CD8-positive, alpha-beta memory T cell (primary cell): Measurements from ENCODE around the gene MFSD2B. TPM values are rescaled to one million over a fixed set of nuclear protein-coding genes. Genes with fewer than 3 reads are reported as not detected.
"Not testable (repeated sequence)": the region's sequence is repeated elsewhere in the genome, so short reads cannot be mapped to it uniquely, and the experiment has no call there.

Source experiments
- CTCF ChIA-PET: fragments of 350-600 bp; sonication (Branson Sonifier 250); formaldehyde crosslinking; loops from one replicate; lab custom pipeline; 2021; ENCODE audit warnings: antibody characterized with exemption; lab: Charles Lee
- POLR2A ChIA-PET: fragments of 350-600 bp; sonication (Branson Sonifier 250); formaldehyde crosslinking; loops from one replicate; lab custom pipeline; 2021; ENCODE audit warnings: antibody characterized with exemption; lab: Charles Lee
- DNase-seq, 5 donors: peaks; one replicate each; pipeline versions ENCODE4 v3.0.0 to v3.0.0-alpha.2; 2020 to 2022; ENCODE audit warnings: mixed read lengths in 1 of 5
- H3K27ac ChIP-seq: one replicate; pipeline ENCODE4 v1.7.0; 2013; ENCODE audit warnings: low read depth, mild to moderate bottlenecking, low read length, moderate library complexity
- H3K27me3 ChIP-seq: 2 replicates; pipeline ENCODE4 v1.7.0; 2013; ENCODE audit warnings: low read length, mild to moderate bottlenecking; ENCODE audit not compliant: insufficient read depth, poor library complexity, severe bottlenecking
- H3K36me3 ChIP-seq: 2 replicates; pipeline ENCODE4 v1.7.0; 2013; ENCODE audit warnings: mild to moderate bottlenecking, low read length, moderate library complexity; ENCODE audit not compliant: insufficient read depth
- H3K4me1 ChIP-seq: 2 replicates; pipeline ENCODE4 v1.7.0; 2013; ENCODE audit warnings: mild to moderate bottlenecking, low read length, moderate library complexity; ENCODE audit not compliant: insufficient read depth
- H3K4me3 ChIP-seq: 2 replicates; pipeline ENCODE4 v1.7.0; 2013; ENCODE audit warnings: mild to moderate bottlenecking, low read length
- H3K9me3 ChIP-seq: 2 replicates; pipeline ENCODE4 v1.7.0; 2013; ENCODE audit warnings: mild to moderate bottlenecking, low read length
- H3K27ac Mint-ChIP-seq, 8 donors: one replicate each; pipeline ENCODE4 v1.8.0; 2020 to 2021; ENCODE audit warnings: mixed read lengths in 8 of 8, mild to moderate bottlenecking in 6 of 8, inconsistent platforms in 3 of 8, moderate library complexity in 3 of 8
- H3K27me3 Mint-ChIP-seq, 2 donors: one replicate each; pipeline ENCODE4 v1.8.0; 2020 to 2021; ENCODE audit warnings: mixed read lengths in 2 of 2, mild to moderate bottlenecking in 1 of 2, moderate library complexity in 1 of 2
- H3K36me3 Mint-ChIP-seq, 3 donors: one replicate each; pipeline ENCODE4 v1.8.0; 2020 to 2021; ENCODE audit warnings: mixed read lengths in 3 of 3, inconsistent platforms in 1 of 3, mild to moderate bottlenecking in 1 of 3
- H3K4me1 Mint-ChIP-seq, 3 donors: one replicate each; pipeline ENCODE4 v1.8.0; 2020 to 2021; ENCODE audit warnings: mixed read lengths in 3 of 3, inconsistent platforms in 1 of 3, mild to moderate bottlenecking in 1 of 3
- H3K4me3 Mint-ChIP-seq, 7 donors: one replicate each; pipeline ENCODE4 v1.8.0; 2020 to 2021; ENCODE audit warnings: mixed read lengths in 7 of 7, mild to moderate bottlenecking in 6 of 7, moderate library complexity in 4 of 7, inconsistent platforms in 2 of 7
- H3K9me3 Mint-ChIP-seq, 5 donors: one replicate each; pipeline ENCODE4 v1.8.0; 2020 to 2022; ENCODE audit warnings: mixed read lengths in 5 of 5, mild to moderate bottlenecking in 3 of 5, moderate library complexity in 2 of 5, inconsistent platforms in 1 of 5
- polyA plus RNA-seq: library from polyadenylated mRNA; unstranded; fragments of 300-500 nt; fragmentation: Illumina TruSeq; gene quantifications from one replicate; pipeline ENCODE4 v1.2.3, GENCODE V29; 2021
- total RNA-seq, 2 experiments: library from RNA; stranded (reverse); gene quantifications; one replicate each; pipeline ENCODE4 v1.2.3, GENCODE V29; 2021

The MFSD2B gene
- total and polyA plus RNA-seq, 3 experiments from 2014 or later: 0.24 TPM; not detected in 2

DNA sequence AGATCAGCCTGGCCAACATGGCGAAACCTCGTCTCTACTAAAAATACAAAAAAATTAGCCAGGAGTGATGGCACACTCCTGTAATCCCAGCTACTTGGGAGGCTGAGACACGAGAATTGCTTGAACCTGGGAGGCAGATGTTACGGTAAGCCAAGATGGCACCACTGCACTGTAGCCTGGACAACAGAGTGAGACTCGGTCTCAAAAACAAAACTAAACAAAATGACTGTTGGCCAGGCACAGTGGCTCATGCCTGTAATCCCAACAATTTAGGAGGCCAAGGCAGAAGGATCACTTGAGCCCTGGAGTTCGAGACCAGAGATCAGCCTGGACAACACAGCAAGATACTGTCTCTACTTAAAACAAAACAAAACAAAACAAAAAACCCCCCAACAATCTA lies 33.2 kb downstream of the MFSD2B start:
- Mint-ChIP-seq H3K36me3 (peaks cover 0 to 22% (median 3%) of the 10 kb centered on the region in 3 donors), H3K4me1 (peaks cover 24 to 37% (median 32%) of the 10 kb centered on the region in 3 donors), H3K27ac (peak overlapping the region in 1 of 8 donors; percentile 9)
- H3K4me3 ChIP-seq, H3K27me3 ChIP-seq, H3K36me3 ChIP-seq, POLR2A ChIA-PET, H3K27ac ChIP-seq, H3K9me3 ChIP-seq, H3K9me3 Mint-ChIP-seq, CTCF ChIA-PET, DNase-seq, H3K27me3 Mint-ChIP-seq, H3K4me3 Mint-ChIP-seq: not testable (repeated sequence)
- peaks cover 13% of the 10 kb centered on the region for H3K4me1 ChIP-seq

DNA sequence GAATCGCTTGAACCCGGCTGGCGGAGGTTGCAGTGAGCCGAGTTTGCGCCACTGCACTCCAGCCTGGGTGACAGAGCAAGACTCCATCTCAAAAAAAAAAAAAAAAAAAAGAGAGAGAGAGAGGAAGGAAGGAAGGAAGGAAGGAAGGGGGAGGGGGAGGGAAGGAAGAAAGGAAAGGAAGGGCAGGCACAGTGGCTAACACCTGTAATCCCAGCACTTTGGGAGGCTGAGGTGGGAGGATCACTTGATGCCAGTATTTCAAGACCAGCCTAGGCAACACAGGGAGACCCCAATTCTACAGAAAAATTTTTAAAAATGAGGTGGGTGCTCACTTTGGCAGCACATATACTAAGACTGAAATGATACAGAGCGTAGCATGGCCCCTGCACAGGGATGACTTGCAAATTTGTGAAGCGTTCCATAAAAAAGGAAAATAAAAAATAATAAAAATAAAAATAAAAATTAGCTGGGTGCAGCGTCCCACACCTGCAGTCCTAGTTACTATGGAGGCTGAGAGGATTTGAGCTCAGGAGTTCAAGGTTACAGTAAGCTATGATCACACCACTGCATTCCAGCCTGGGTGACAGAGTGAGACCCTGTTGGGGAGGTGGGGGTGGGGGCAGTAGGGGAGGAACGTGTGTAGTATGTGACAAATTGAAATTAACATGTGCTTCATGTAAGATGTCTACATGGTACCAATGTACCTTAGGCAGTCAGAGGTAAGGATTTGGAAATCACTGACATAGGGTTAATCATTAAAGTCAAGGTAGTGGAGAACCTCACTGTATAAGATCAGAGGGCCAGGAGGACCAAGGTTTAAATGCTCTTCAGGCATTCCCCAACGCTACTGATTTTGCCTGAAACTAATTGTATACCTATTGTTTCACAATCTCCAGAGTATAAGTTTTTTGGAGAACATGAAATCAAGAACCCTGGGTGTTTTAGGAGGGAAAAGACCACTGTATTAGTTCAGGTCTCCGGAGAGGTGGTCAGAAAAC lies 35.9 kb downstream of the MFSD2B start:
- H3K4me1 Mint-ChIP-seq: peaks cover 28 to 42% (median 40%) of the 10 kb centered on the region in 3 donors
- no peaks in the 10 kb centered on the region for H3K36me3 ChIP-seq
- no peaks in the 10 kb centered on the region for H3K9me3 Mint-ChIP-seq
- CTCF ChIA-PET: interaction anchor here (0.6 to 2.7 kb wide), 3 partner anchors 38 to 291 kb away, joined by 3 to 14 read pairs (median 3); partner anchors contain the start of gene TP53I3
- DNase-seq: no peak
- peaks cover 22% of the 10 kb centered on the region for H3K4me1 ChIP-seq
- H3K4me3 Mint-ChIP-seq: peak overlapping the region; percentile 81 to 98 (median 93)
- H3K27me3 Mint-ChIP-seq: no peaks in the 10 kb centered on the region
- H3K27ac ChIP-seq: no peak overlapping the region
- H3K27me3 ChIP-seq: peaks cover 6% of the 10 kb centered on the region
- H3K27ac Mint-ChIP-seq: peak overlapping the region in 1 of 8 donors; percentile 52
- H3K9me3 ChIP-seq: no peaks in the 10 kb centered on the region
- POLR2A ChIA-PET: interaction anchor here (2.3 kb wide), 2 partner anchors 31 to 119 kb away, joined by 23 to 27 read pairs; partner anchors contain the start of genes ATAD2B and SF3B6
- H3K4me3 ChIP-seq: peak overlapping the region; percentile 1
- peaks cover 0 to 5% (median 0%) of the 10 kb centered on the region in 3 donors for H3K36me3 Mint-ChIP-seq

DNA sequence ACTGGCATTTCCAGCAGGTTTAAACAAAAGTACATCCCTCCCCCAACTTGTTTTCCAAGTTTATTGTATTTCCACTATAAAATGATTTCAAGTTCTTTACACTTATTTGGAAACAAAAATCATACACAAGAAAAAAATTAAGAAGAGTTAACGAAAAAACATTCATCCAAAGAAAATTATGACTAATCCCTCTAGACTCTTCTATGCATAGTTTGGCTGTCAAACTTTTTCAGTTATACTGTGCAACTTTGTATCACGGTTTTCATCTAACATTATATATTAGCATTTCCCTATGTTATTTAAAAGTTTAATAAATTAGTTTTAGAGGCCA lies 36.7 kb downstream of the MFSD2B start:
- no peaks in the 10 kb centered on the region for H3K9me3 Mint-ChIP-seq
- H3K27ac ChIP-seq: peak overlapping the region; percentile 36
- DNase-seq: no peak
- H3K4me3 Mint-ChIP-seq: peak overlapping the region; percentile 87 to 98 (median 93)
- no peaks in the 10 kb centered on the region for H3K9me3 ChIP-seq
- H3K36me3 Mint-ChIP-seq: peaks cover 0 to 3% (median 0%) of the 10 kb centered on the region in 3 donors
- ChIA-PET CTCF (interaction anchor here (1.8 to 2.7 kb wide), 2 partner anchors 38 to 119 kb away, joined by 14 to 16 read pairs; partner anchors contain the start of genes ATAD2B and TP53I3), POLR2A (interaction anchor here (1.4 to 2.3 kb wide), 3 partner anchors 27 to 120 kb away, joined by 3 to 27 read pairs (median 23); partner anchors contain the start of genes ATAD2B and SF3B6)
- no peaks in the 10 kb centered on the region for H3K27me3 Mint-ChIP-seq
- peak overlapping the region in 5 of 8 donors; percentile 92 to 97 (median 94) for H3K27ac Mint-ChIP-seq
- H3K4me1 ChIP-seq: peaks cover 22% of the 10 kb centered on the region
- peaks cover 7% of the 10 kb centered on the region for H3K27me3 ChIP-seq
- H3K36me3 ChIP-seq: no peaks in the 10 kb centered on the region
- peak overlapping the region; percentile 70 for H3K4me3 ChIP-seq
- H3K4me1 Mint-ChIP-seq: peaks cover 28 to 42% (median 40%) of the 10 kb centered on the region in 3 donors

DNA sequence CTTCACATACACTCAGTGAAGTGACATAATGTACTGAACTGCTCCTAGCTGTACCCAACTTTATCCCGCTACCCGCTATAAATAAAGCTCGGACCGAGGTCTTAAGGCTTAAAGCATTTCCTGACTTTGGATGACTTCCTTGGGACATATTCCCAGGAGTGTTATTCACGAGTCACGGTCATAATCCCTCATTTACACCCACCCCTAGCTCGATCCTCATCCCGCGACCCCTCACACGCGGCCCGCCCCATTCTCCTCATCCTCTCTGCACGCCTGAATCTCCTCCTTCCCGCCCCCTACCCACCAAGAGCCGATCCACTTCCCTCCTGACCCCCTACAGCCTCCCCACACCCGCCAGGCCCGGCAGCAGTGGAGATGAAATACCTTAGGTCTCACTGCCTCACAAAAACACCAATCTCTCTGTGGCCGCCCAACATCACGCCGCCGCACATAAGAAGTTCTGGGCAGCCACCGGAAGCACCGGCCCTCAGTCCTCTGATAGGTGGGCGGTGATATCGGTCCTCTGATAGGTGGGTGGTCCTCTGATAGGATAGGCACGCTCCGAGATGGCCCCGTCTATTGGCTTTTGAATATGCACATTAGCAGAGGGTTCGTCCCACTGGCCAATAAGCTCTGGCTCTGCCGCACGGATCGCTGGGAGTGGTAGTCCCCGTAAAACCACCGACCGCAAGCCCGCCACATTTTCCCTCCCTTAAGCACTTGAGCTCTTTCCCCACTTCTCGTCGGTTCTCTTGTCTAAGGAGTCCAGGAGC lies 37.2 kb downstream of the MFSD2B start, which contains the start of gene WDCP:
TSS of gene WDCP (minus strand) at position 462 of the 773 bp plus-strand sequence. CDS start 7,897 bp downstream, outside the sequence.
- no peaks in the 10 kb centered on the region for H3K9me3 ChIP-seq
- H3K27ac ChIP-seq: peak within 1 kb of the TSS; percentile 36
- H3K4me1 ChIP-seq: peaks cover 22% of the 10 kb centered on the region
- Mint-ChIP-seq H3K4me1 (peaks cover 28 to 42% (median 40%) of the 10 kb centered on the region in 3 donors), H3K4me3 (peak within 1 kb of the TSS; percentile 87 to 98 (median 93)), H3K27ac (peak within 1 kb of the TSS; percentile 31 to 97 (median 93)), H3K27me3 (no peaks in the 10 kb centered on the region), H3K36me3 (peaks cover 0 to 3% (median 0%) of the 10 kb centered on the region in 3 donors), H3K9me3 (no peaks in the 10 kb centered on the region)
- ChIA-PET POLR2A (interaction anchor here (0.7 to 2.3 kb wide), 5 partner anchors 27 to 121 kb away, joined by 3 to 27 read pairs (median 4); partner anchors contain the start of genes ATAD2B, SF3B6, TP53I3 and UBXN2A), CTCF (interaction anchor here (0.7 to 2.7 kb wide), 4 partner anchors 22 to 122 kb away, joined by 3 to 16 read pairs (median 8); partner anchors contain the start of genes ATAD2B and TP53I3)
- no peaks in the 10 kb centered on the region for H3K36me3 ChIP-seq
- DNase-seq: peak; percentile 90 to 96 (median 94)
- peaks cover 7% of the 10 kb centered on the region for H3K27me3 ChIP-seq
- H3K4me3 ChIP-seq: peak within 1 kb of the TSS; percentile 70

DNA sequence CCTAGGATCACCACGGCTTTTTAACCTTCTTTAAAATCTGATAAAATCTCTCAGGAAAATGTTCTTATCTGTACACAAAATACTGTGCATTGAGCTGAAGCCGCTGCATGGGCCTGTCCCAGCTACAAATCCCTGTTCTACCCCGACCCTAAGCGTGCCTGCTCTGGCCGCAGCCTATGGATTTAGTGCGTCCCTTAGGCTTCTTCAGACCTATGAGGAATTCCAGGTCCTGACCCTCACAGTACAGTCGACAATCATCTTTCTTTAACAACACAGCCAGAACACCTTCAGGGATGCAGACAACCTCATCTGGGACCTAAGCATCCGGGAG lies 37.8 kb downstream of the MFSD2B start:
- CTCF ChIA-PET: interaction anchor here (0.7 to 2.7 kb wide), 4 partner anchors 22 to 122 kb away, joined by 3 to 16 read pairs (median 8); partner anchors contain the start of genes ATAD2B and TP53I3
- Histone ChIP-seq H3K27ac (no peak overlapping the region), H3K4me1 (peaks cover 22% of the 10 kb centered on the region), H3K27me3 (peaks cover 7% of the 10 kb centered on the region), H3K4me3 (peak overlapping the region; percentile 29), H3K9me3 (no peaks in the 10 kb centered on the region), H3K36me3 (no peaks in the 10 kb centered on the region)
- DNase-seq: no peak
- POLR2A ChIA-PET: interaction anchor here (0.7 to 2.3 kb wide), 5 partner anchors 26 to 121 kb away, joined by 3 to 27 read pairs (median 4); partner anchors contain the start of genes ATAD2B, SF3B6, TP53I3 and UBXN2A
- H3K27ac Mint-ChIP-seq: peak overlapping the region in 5 of 8 donors; percentile 31 to 97 (median 95)
- H3K36me3 Mint-ChIP-seq: peaks cover 0 to 3% (median 0%) of the 10 kb centered on the region in 3 donors
- H3K9me3 Mint-ChIP-seq: no peaks in the 10 kb centered on the region
- no peaks in the 10 kb centered on the region for H3K27me3 Mint-ChIP-seq
- peaks cover 28 to 42% (median 40%) of the 10 kb centered on the region in 3 donors for H3K4me1 Mint-ChIP-seq
- H3K4me3 Mint-ChIP-seq: peak overlapping the region; percentile 87 to 98 (median 93)

DNA sequence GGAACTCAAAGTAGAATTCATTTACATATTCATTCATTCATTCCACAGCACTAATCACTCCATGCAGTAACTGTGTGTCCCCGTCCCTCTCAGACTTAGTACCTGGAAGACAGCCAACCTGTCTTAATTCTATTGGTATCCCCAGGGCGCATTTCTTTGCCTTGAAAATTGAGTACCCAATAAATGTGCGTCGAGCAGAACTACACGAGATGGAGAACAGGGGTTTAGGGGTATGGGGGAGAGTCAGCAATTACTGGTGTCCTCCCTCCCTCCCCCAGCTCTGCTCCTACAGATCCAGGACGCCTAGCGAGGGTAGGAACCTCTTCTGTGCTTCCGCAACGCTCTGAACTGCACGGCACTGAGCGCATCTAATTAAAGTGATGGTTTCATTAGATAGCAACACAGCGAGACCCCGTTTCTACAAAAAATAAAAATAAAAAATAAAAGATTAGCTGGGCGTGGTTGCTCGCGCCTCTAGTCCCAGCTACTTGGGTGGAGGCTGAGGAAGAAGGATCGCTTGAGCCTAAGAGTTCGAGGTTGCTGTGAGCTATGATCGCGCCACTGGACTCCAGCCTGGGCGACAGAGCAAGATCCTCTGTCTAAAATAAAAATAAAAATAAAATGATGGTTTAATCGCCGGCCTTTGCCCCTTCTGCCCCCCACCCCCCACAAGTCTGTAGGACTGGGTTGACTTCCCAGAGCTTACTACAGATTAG lies 39.0 kb downstream of the MFSD2B start:
- peaks cover 0 to 2% of the 10 kb centered on the region in 2 donors for H3K27me3 Mint-ChIP-seq
- H3K9me3 Mint-ChIP-seq: no peaks in the 10 kb centered on the region
- peak in 1 of 5 donors; percentile 5 for DNase-seq
- H3K36me3 ChIP-seq: no peaks in the 10 kb centered on the region
- peaks cover 22% of the 10 kb centered on the region for H3K4me1 ChIP-seq
- H3K27ac Mint-ChIP-seq: peak overlapping the region in 3 of 8 donors; percentile 22 to 58 (median 45)
- ChIA-PET POLR2A (interaction anchor here (0.7 to 1.4 kb wide), 3 partner anchors 27 to 122 kb away, joined by 3 to 7 read pairs (median 3); partner anchors contain the start of genes ATAD2B and SF3B6), CTCF (interaction anchor here (2.5 to 3.2 kb wide), 2 partner anchors 35 to 122 kb away, joined by 11 to 14 read pairs; partner anchors contain the start of genes ATAD2B and TP53I3)
- peak overlapping the region in 2 of 7 donors; percentile 82 to 92 for H3K4me3 Mint-ChIP-seq
- no peaks in the 10 kb centered on the region for H3K9me3 ChIP-seq
- H3K27me3 ChIP-seq: peaks cover 7% of the 10 kb centered on the region
- peak overlapping the region; percentile 51 for H3K4me3 ChIP-seq
- peaks cover 0 to 3% (median 0%) of the 10 kb centered on the region in 3 donors for H3K36me3 Mint-ChIP-seq
- H3K27ac ChIP-seq: no peak overlapping the region
- peaks cover 22 to 36% (median 35%) of the 10 kb centered on the region in 3 donors for H3K4me1 Mint-ChIP-seq
